ENCODE results near the gene TMOD3. TPM values are rescaled to one million over a fixed set of nuclear protein-coding genes. Genes with fewer than 3 reads are reported as not detected.

The TMOD3 gene
- total RNA-seq, 2 donors from 2014 or later, result 9.2 to 11.2 TPM

DNA sequence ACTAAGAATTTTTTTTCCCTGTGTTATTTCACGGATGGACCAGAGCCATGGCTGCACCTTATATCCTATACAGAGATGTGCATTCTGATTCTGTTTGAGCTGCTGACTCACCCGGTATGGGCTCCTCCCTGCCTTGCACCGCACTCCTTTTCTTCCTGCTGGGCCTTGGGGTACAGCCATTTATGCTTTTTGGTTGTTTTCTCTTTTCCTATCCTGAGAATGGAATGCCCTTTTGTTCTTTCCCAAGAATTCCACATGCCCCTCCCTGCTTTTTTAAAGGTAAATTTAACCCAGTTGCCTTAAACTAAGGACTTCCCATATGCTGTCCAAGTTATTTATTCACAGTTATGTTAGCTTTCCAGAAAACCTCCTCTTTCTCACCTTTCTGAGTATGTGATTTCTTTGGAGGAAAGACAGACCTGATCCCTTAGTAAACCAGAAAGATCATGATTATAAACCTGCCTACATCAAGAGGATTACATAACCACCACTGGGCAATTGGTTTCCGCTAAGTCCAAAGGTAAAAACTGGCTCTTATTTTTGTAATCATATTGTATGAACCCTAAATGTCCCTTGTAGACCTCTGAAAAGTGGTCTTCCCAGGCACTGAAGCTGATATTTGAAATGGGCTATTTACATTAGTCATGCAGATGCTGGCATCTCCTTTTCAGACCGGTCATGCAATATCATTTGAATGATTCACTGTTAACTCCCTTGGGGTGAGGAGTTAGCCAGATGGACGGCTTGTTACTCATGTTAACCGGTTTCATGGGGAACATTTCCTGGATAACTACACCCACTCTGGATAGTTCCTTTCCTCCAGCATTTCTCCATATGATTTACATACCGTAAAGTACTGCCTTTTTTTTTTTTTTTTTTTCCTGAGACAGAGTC, 45.5 kb downstream of the TMOD3 start:
- DNase-seq, result peak in 1 of 4 donors; percentile 37

DNA sequence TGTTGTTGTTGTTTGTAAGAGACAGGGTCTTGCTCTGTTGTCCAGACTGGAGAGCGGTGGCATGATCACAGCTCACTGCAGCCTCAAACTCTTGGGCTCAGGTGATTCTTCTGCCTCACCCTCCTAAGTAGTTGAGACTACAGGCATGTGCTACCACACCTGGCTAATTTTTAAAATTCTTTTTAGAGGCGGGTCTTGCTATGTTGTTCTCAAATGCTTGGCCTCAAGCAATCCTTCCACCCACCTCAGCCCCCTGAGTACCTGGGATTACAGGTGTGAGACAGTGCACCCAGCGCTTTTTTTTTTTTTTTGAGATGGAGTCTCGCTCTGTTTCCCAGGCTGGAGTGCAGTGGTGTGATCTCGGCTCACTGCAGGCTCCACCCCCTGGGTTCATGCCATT, 46.7 kb downstream of the TMOD3 start:
- H3K9me3 ChIP-seq, result no peaks in the 10 kb centered on the region
- 97% methylated on average over 5 of the region's 5 CpGs for WGBS, 2 donors
- no peak overlapping the region for H3K4me3 ChIP-seq
- H3K4me1 ChIP-seq, result peaks cover 33% of the 10 kb centered on the region
- TF ChIP-seq, protein P1, sequence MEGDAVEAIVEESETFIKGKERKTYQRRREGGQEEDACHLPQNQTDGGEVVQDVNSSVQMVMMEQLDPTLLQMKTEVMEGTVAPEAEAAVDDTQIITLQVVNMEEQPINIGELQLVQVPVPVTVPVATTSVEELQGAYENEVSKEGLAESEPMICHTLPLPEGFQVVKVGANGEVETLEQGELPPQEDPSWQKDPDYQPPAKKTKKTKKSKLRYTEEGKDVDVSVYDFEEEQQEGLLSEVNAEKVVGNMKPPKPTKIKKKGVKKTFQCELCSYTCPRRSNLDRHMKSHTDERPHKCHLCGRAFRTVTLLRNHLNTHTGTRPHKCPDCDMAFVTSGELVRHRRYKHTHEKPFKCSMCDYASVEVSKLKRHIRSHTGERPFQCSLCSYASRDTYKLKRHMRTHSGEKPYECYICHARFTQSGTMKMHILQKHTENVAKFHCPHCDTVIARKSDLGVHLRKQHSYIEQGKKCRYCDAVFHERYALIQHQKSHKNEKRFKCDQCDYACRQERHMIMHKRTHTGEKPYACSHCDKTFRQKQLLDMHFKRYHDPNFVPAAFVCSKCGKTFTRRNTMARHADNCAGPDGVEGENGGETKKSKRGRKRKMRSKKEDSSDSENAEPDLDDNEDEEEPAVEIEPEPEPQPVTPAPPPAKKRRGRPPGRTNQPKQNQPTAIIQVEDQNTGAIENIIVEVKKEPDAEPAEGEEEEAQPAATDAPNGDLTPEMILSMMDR (IDR thresholded peaks at IDR 0.05), result no peak
- no peak for TF ChIP-seq POLR2A (IDR thresholded peaks at IDR 0.05)
- intact Hi-C loops (cut with DNase I), result no loop called here
- ATAC-seq (no peak), DNase-seq (no peak)
- no peaks in the 10 kb centered on the region for H3K27me3 ChIP-seq
- no peaks in the 10 kb centered on the region for H3K36me3 ChIP-seq (replicated peaks in 1 of 2; ENCODE audit: insufficient read depth in 1 of 2, low read depth in 2 of 2)
- H3K27ac ChIP-seq, result no peak overlapping the region

More for the DNA sequence above, 45.5 kb downstream of the TMOD3 start:
- 71 to 76% methylated on average over 8 of the region's 8 CpGs for WGBS, 2 donors
- no peak for ATAC-seq
- TF ChIP-seq, protein P1 (IDR thresholded peaks at IDR 0.05), result no peak
- no peak for TF ChIP-seq POLR2A (IDR thresholded peaks at IDR 0.05)
- intact Hi-C loops (cut with DNase I), result no loop called here
- Histone ChIP-seq H3K9me3 (no peaks in the 10 kb centered on the region), H3K27ac (peak overlapping the region in 2 of 4 donors; percentile 9 to 35), H3K27me3 (no peaks in the 10 kb centered on the region), H3K4me1 (peaks cover 28% of the 10 kb centered on the region), H3K4me3 (no peak overlapping the region), H3K36me3 (replicated peaks in 1 of 2; ENCODE audit: insufficient read depth in 1 of 2, low read depth in 2 of 2) (no peaks in the 10 kb centered on the region)

DNA sequence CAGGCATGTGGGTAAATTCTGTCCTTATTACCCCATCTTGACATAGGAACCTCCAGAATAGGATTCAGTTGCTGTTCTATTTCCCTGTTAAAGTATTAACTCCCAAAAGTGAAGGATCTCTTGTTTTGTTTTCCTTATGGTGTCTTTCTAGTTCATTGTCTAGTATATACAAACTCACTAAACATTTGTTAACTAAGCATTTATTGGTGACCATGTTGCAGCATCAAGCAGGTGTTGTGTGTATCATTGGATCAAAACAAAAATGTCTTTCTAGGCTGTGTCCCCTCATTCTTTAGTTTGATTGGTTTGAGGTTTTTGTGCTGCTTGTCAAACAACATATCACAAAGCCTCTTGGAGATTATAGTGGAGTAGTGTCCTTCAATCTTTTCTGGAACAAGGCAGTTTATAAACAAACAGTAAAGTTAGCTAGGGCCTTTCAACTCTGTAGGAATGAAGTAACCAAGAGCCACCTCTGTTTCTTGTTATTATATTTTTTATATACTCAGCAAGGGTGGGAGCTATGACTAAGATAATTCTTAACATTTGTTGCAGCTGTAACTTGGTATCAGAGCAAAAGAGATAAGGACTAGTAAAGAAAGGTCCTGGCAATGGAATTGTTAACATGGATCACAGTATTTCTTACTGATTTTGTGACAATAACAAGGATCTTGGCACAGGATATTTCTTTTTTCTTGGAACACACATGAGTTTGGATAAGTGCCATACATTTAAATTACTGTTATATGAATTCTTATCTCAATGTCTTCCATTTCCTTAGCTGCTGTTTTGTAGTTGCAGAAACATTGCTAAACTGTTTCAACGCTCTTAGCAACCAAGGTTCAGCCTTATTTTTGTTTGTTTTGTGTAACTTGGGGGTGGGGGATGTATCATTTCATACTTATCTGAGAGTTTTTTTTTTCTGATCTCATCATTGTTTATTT, 49.3 kb downstream of the TMOD3 start:
- ATAC-seq, result peak; percentile 92

DNA sequence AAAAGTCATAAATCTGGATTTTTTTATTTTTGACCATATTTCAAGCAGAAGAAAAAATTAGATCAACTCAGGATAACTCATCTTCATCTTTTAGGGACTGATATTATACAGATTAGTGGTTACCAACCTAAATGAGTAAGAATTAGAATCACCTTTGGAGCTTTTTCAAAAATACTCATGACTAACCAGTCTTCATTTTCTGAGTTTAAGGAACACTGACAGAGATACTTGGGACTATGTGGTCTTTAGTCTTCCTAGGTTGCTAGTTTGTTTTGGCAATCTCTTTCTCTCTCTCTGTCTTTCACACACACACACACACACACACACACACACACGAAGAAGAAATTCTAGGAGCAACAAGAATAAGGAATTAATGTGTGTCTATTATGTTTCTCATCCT, 50.1 kb downstream of the TMOD3 start:
- Histone ChIP-seq H3K27me3 (no peaks in the 10 kb centered on the region), H3K4me1 (peaks cover 33% of the 10 kb centered on the region), H3K36me3 (replicated peaks in 1 of 2; ENCODE audit: insufficient read depth in 1 of 2, low read depth in 2 of 2) (no peaks in the 10 kb centered on the region), H3K9me3 (no peaks in the 10 kb centered on the region), H3K27ac (peak overlapping the region in 3 of 4 donors; percentile 45 to 79 (median 76)), H3K4me3 (no peak overlapping the region)
- no peak for TF ChIP-seq POLR2A (IDR thresholded peaks at IDR 0.05)
- TF ChIP-seq, protein P1 (IDR thresholded peaks at IDR 0.05), result no peak
- intact Hi-C loops (cut with DNase I), result no loop called here
- no peak for DNase-seq
- WGBS, 2 donors, result 50 to 54% methylated on average over 1 of the region's 1 CpG
- ATAC-seq, result no peak

More for the DNA sequence above, 49.3 kb downstream of the TMOD3 start:
- no peaks in the 10 kb centered on the region for H3K9me3 ChIP-seq
- 11 to 15% methylated on average over 1 of the region's 1 CpG for WGBS, 2 donors
- peak overlapping the region in 3 of 4 donors; percentile 45 to 79 (median 76) for H3K27ac ChIP-seq
- H3K27me3 ChIP-seq, result no peaks in the 10 kb centered on the region
- H3K36me3 ChIP-seq (replicated peaks in 1 of 2; ENCODE audit: insufficient read depth in 1 of 2, low read depth in 2 of 2), result no peaks in the 10 kb centered on the region
- DNase-seq, result peak in 1 of 4 donors; percentile 31
- H3K4me1 ChIP-seq, result peaks cover 33% of the 10 kb centered on the region
- TF ChIP-seq, protein P1 (IDR thresholded peaks at IDR 0.05), result no peak
- TF ChIP-seq POLR2A (IDR thresholded peaks at IDR 0.05), result no peak
- intact Hi-C loops (cut with DNase I), result no loop called here
- no peak overlapping the region for H3K4me3 ChIP-seq

Data from body of pancreas (tissue), 4 donors.